Astrocyte of the spinal cord (primary cell): ENCODE measurements around the gene CDK7.

Experiments
- DNase-seq: peaks from one replicate; pipeline ENCODE4 v3.0.0; 2011; ENCODE audit warnings: low read depth, low spot score
- H3K4me3 ChIP-seq: 2 replicates; pipeline ENCODE4 v1.5.1; 2011; ENCODE audit warnings: low read depth, mild to moderate bottlenecking, low read length, moderate library complexity
- in situ Hi-C: cut with HindIII; loops from 2 replicates; pipeline ENCODE4 v1.10.0; 2017; ENCODE audit warnings: low sequenced_read_pairs
- TF ChIP-seq, protein P1 (sequence below): IDR thresholded peaks from 2 replicates; pipeline ENCODE4 v1.5.1; 2012; ENCODE audit warnings: low read depth, mild to moderate bottlenecking, low read length, inconsistent platforms

Gene CDK7

GRCh38 chr5:69276422-69277174 is 41.9 kb downstream of the CDK7 start:
- TF ChIP-seq, protein P1, sequence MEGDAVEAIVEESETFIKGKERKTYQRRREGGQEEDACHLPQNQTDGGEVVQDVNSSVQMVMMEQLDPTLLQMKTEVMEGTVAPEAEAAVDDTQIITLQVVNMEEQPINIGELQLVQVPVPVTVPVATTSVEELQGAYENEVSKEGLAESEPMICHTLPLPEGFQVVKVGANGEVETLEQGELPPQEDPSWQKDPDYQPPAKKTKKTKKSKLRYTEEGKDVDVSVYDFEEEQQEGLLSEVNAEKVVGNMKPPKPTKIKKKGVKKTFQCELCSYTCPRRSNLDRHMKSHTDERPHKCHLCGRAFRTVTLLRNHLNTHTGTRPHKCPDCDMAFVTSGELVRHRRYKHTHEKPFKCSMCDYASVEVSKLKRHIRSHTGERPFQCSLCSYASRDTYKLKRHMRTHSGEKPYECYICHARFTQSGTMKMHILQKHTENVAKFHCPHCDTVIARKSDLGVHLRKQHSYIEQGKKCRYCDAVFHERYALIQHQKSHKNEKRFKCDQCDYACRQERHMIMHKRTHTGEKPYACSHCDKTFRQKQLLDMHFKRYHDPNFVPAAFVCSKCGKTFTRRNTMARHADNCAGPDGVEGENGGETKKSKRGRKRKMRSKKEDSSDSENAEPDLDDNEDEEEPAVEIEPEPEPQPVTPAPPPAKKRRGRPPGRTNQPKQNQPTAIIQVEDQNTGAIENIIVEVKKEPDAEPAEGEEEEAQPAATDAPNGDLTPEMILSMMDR = no peak
- H3K4me3 ChIP-seq = no peak overlapping the region
- peak; percentile 60 for DNase-seq
- in situ Hi-C loops = no loop called here

DNA sequence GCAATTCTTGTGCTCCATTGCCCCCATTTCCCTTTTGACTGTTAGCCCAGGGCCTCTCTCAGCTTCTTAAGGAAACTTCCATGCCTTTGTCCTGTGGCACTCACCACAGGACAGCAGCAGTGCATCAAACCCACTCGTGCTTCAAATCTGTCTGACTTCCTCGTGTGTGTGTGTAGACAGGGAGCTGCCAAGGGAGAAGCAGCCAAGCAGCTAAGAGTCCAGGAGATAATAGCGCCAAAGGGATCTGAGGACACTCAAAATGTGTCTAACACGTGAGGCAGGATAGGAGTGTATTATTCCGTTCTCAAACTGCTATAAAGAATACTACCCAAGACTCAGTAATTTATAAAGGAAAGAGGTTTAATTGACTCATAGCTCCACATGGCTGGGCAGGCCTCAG is 44.8 kb downstream of the CDK7 start:
- in situ Hi-C loops = no loop called here
- TF ChIP-seq, protein P1 = no peak
- DNase-seq = no peak
- H3K4me3 ChIP-seq = no peak overlapping the region

DNA sequence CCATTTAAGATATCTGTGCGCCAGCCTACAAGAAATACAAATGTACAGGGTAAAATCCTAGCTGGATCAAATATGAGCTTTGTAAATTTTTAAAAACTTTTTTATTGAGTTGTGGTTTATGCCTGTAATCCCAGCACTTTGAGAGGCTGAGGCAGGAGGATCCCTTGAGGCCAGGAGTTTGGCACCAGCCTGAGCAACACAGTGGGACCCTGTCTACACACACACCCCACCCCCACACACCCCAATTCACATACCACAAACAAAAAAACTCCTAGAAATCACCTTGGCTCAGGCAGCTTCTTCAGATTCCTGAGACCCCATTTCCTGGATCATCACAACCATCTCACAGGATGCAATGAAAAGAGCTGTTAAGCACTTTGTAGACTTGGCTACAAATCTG is 46.4 kb downstream of the CDK7 start:
- in situ Hi-C loops = no loop called here
- no peak overlapping the region for H3K4me3 ChIP-seq
- TF ChIP-seq, protein P1 = no peak
- no peak for DNase-seq

DNA sequence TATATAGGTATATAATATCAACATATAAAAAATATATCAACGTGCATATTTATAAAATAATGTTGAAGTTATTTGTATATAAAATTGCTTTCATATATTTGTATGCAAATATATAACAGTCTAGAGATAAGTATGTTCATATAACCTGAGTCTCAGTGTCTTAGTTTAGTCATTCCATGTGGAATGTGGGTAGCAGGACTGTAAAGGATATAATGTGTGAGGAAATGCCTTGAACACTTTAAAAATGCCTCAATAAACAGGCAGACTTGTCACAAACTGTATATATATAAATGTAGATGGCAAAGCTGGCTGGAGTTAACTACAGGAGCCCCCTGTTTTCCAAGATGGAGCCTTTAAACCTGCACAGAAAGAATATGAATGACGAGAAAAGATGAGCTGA is 49.5 kb downstream of the CDK7 start:
- in situ Hi-C loops = no loop called here
- DNase-seq = no peak
- H3K4me3 ChIP-seq = no peak overlapping the region
- TF ChIP-seq, protein P1 = no peak

- DNase-seq = peak; percentile 70
- H3K4me3 ChIP-seq = no peak overlapping the region
- TF ChIP-seq, protein P1 = no peak
- in situ Hi-C loops = no loop called here
Observed at GRCh38 chr5:69285448-69286116, 50.9 kb downstream of the CDK7 start.

GRCh38 chr5:69288069-69288468 is 53.4 kb downstream of the CDK7 start:
- DNase-seq = no peak
- in situ Hi-C loops = no loop called here
- no peak overlapping the region for H3K4me3 ChIP-seq
- TF ChIP-seq, protein P1 = no peak
